Activated CD8-positive, alpha-beta memory T cell treated with anti-CD3 and anti-CD28 coated beads, Interleukin-2, amount 10 ng/mL, durations not matched to agents 7 days and 5 days (primary cell): ENCODE results near the gene LIMS1. TPM values are rescaled to one million over a fixed set of nuclear protein-coding genes. Genes with fewer than 3 reads are reported as not detected.
"Not testable (repeated sequence)": the region's sequence is repeated elsewhere in the genome, so short reads cannot be mapped to it uniquely, and the experiment has no call there.

Experiments
- ATAC-seq: fragments of 150-1000 bp; cut with Tn5 transposase; one replicate; pipeline ENCODE4 v1.10.0; 2021; ENCODE audit warnings: moderate library complexity
- CTCF ChIA-PET: fragments of 350-600 bp; sonication (Branson Sonifier 250); formaldehyde crosslinking; loops from one replicate; lab custom pipeline; 2021; ENCODE audit warnings: antibody characterized with exemption; lab: Charles Lee
- DNase-seq: peaks from one replicate; pipeline ENCODE4 v3.0.0-alpha.2; 2020
- H3K27ac Mint-ChIP-seq: one replicate; pipeline ENCODE4 v1.8.0; 2021; ENCODE audit warnings: mild to moderate bottlenecking, mixed read lengths
- H3K27me3 Mint-ChIP-seq: one replicate; pipeline ENCODE4 v1.8.0; 2021; ENCODE audit warnings: mixed read lengths
- H3K36me3 Mint-ChIP-seq: one replicate; pipeline ENCODE4 v1.8.0; 2021; ENCODE audit warnings: mild to moderate bottlenecking, mixed read lengths
- H3K4me1 Mint-ChIP-seq: one replicate; pipeline ENCODE4 v1.8.0; 2021; ENCODE audit warnings: mixed read lengths
- H3K4me3 Mint-ChIP-seq: one replicate; pipeline ENCODE4 v1.8.0; 2021; ENCODE audit warnings: mild to moderate bottlenecking, moderate library complexity, mixed read lengths
- H3K9me3 Mint-ChIP-seq: one replicate; pipeline ENCODE4 v1.8.0; 2022; ENCODE audit warnings: low read depth, mixed read lengths
- total RNA-seq, 2 experiments: library from RNA; stranded (reverse); gene quantifications; one replicate each; pipeline ENCODE4 v1.2.3, GENCODE V29; 2021

Gene LIMS1
- total RNA-seq, 2 experiments from 2014 or later = 57.2 to 58.2 TPM

- H3K36me3 Mint-ChIP-seq, H3K4me3 Mint-ChIP-seq, H3K9me3 Mint-ChIP-seq, H3K27me3 Mint-ChIP-seq, ATAC-seq, CTCF ChIA-PET, DNase-seq, H3K27ac Mint-ChIP-seq: not testable (repeated sequence)
- peaks cover 16% of the 10 kb centered on the region for H3K4me1 Mint-ChIP-seq
These were observed 122.0 kb downstream of the LIMS1 start for GRCh38 chr2:108656282-108656681.

- H3K27ac Mint-ChIP-seq, CTCF ChIA-PET, H3K27me3 Mint-ChIP-seq, H3K36me3 Mint-ChIP-seq, DNase-seq, H3K4me3 Mint-ChIP-seq, H3K9me3 Mint-ChIP-seq, ATAC-seq: not testable (repeated sequence)
- peaks cover 22% of the 10 kb centered on the region for H3K4me1 Mint-ChIP-seq
These were observed 123.2 kb downstream of the LIMS1 start for GRCh38 chr2:108657517-108657916.

- H3K9me3 Mint-ChIP-seq, H3K27ac Mint-ChIP-seq, CTCF ChIA-PET, H3K27me3 Mint-ChIP-seq, ATAC-seq, H3K36me3 Mint-ChIP-seq, DNase-seq, H3K4me3 Mint-ChIP-seq: not testable (repeated sequence)
- peaks cover 20% of the 10 kb centered on the region for H3K4me1 Mint-ChIP-seq
These were observed 124.3 kb downstream of the LIMS1 start for GRCh38 chr2:108658553-108658952.

GRCh38 chr2:108661493-108661892 is 127.2 kb downstream of the LIMS1 start:
- H3K4me3 Mint-ChIP-seq, H3K27me3 Mint-ChIP-seq, H3K9me3 Mint-ChIP-seq, H3K36me3 Mint-ChIP-seq, ATAC-seq, H3K27ac Mint-ChIP-seq, DNase-seq: not testable (repeated sequence)
- peaks cover 22% of the 10 kb centered on the region for H3K4me1 Mint-ChIP-seq
- CTCF ChIA-PET = interaction anchor here (0.6 kb wide), 1 partner anchor 78 kb away, joined by 3 read pairs; no protein-coding TSS in a partner anchor

GRCh38 chr2:108662207-108662612 is 127.9 kb downstream of the LIMS1 start:
- DNase-seq, H3K9me3 Mint-ChIP-seq, H3K4me3 Mint-ChIP-seq, H3K27me3 Mint-ChIP-seq, H3K36me3 Mint-ChIP-seq: not testable (repeated sequence)
- CTCF ChIA-PET = interaction anchor here (0.6 kb wide), 1 partner anchor 77 kb away, joined by 3 read pairs; no protein-coding TSS in a partner anchor
- peaks cover 22% of the 10 kb centered on the region for H3K4me1 Mint-ChIP-seq
- H3K27ac Mint-ChIP-seq = peak overlapping the region; percentile 49
- ATAC-seq = peak; percentile 66

GRCh38 chr2:108663346-108663745 is 129.1 kb downstream of the LIMS1 start:
- H3K27ac Mint-ChIP-seq, H3K9me3 Mint-ChIP-seq, H3K27me3 Mint-ChIP-seq, DNase-seq, CTCF ChIA-PET, H3K4me3 Mint-ChIP-seq, ATAC-seq, H3K36me3 Mint-ChIP-seq: not testable (repeated sequence)
- H3K4me1 Mint-ChIP-seq = peaks cover 21% of the 10 kb centered on the region

GRCh38 chr2:108664089-108664488 is 129.8 kb downstream of the LIMS1 start:
- H3K9me3 Mint-ChIP-seq, CTCF ChIA-PET, DNase-seq, H3K4me3 Mint-ChIP-seq, H3K36me3 Mint-ChIP-seq, H3K27me3 Mint-ChIP-seq, ATAC-seq, H3K27ac Mint-ChIP-seq: not testable (repeated sequence)
- H3K4me1 Mint-ChIP-seq = peaks cover 21% of the 10 kb centered on the region

GRCh38 chr2:108664979-108665378 is 130.7 kb downstream of the LIMS1 start:
- ATAC-seq, H3K4me3 Mint-ChIP-seq, CTCF ChIA-PET, H3K27ac Mint-ChIP-seq, H3K27me3 Mint-ChIP-seq, DNase-seq, H3K9me3 Mint-ChIP-seq, H3K36me3 Mint-ChIP-seq: not testable (repeated sequence)
- peaks cover 21% of the 10 kb centered on the region for H3K4me1 Mint-ChIP-seq

GRCh38 chr2:108665975-108666374 is 131.7 kb downstream of the LIMS1 start:
- H3K4me3 Mint-ChIP-seq, CTCF ChIA-PET, H3K27me3 Mint-ChIP-seq, ATAC-seq, H3K27ac Mint-ChIP-seq, DNase-seq, H3K36me3 Mint-ChIP-seq, H3K9me3 Mint-ChIP-seq: not testable (repeated sequence)
- peaks cover 21% of the 10 kb centered on the region for H3K4me1 Mint-ChIP-seq

- H3K27ac Mint-ChIP-seq, H3K36me3 Mint-ChIP-seq, CTCF ChIA-PET, H3K27me3 Mint-ChIP-seq, DNase-seq, ATAC-seq, H3K9me3 Mint-ChIP-seq, H3K4me3 Mint-ChIP-seq: not testable (repeated sequence)
- H3K4me1 Mint-ChIP-seq = peaks cover 13% of the 10 kb centered on the region
These were observed 132.9 kb downstream of the LIMS1 start for GRCh38 chr2:108667140-108667539.

- H3K9me3 Mint-ChIP-seq, H3K36me3 Mint-ChIP-seq, ATAC-seq, H3K27me3 Mint-ChIP-seq, H3K4me1 Mint-ChIP-seq, H3K27ac Mint-ChIP-seq, CTCF ChIA-PET, H3K4me3 Mint-ChIP-seq, DNase-seq: not testable (repeated sequence)
These were observed 136.0 kb downstream of the LIMS1 start for GRCh38 chr2:108670282-108670681.

GRCh38 chr2:108672200-108672805 is 138.0 kb downstream of the LIMS1 start:
- H3K4me1 Mint-ChIP-seq, H3K36me3 Mint-ChIP-seq, H3K27me3 Mint-ChIP-seq, DNase-seq, H3K9me3 Mint-ChIP-seq, CTCF ChIA-PET, H3K27ac Mint-ChIP-seq, H3K4me3 Mint-ChIP-seq, ATAC-seq: not testable (repeated sequence)

GRCh38 chr2:108676522-108676921 is 142.3 kb downstream of the LIMS1 start:
- DNase-seq, CTCF ChIA-PET, H3K27ac Mint-ChIP-seq, H3K9me3 Mint-ChIP-seq, H3K4me1 Mint-ChIP-seq, H3K36me3 Mint-ChIP-seq, H3K27me3 Mint-ChIP-seq, ATAC-seq, H3K4me3 Mint-ChIP-seq: not testable (repeated sequence)

- H3K4me1 Mint-ChIP-seq, H3K9me3 Mint-ChIP-seq, ATAC-seq, H3K27ac Mint-ChIP-seq, H3K27me3 Mint-ChIP-seq, CTCF ChIA-PET, H3K4me3 Mint-ChIP-seq, DNase-seq: not testable (repeated sequence)
- H3K36me3 Mint-ChIP-seq = peaks cover 10% of the 10 kb centered on the region
These were observed 143.0 kb downstream of the LIMS1 start for GRCh38 chr2:108677239-108677744.
